Body of pancreas (tissue), 4 donors: ENCODE measurements around the gene RPS25. TPM values are rescaled to one million over a fixed set of nuclear protein-coding genes. Genes with fewer than 3 reads are reported as not detected.
A peak's percentile ranks its signal among the peaks of the same experiment; 100 is the strongest.

Experiments
- ATAC-seq: fragments of 150-250 bp; one replicate; pipeline ENCODE4 v1.9.1; 2016
- DNase-seq, 4 donors: peaks; one replicate each; pipeline ENCODE4 v3.0.0-alpha.2; 2019
- H3K27ac ChIP-seq, 4 donors: fragments of 200-600 bp; sonication (generic); 1 replicate in 3 of 4; 2 replicates in 1 of 4; pipeline versions ENCODE4 v1.5.1 to v1.6.1; 2016 to 2019; ENCODE audit warnings: mild to moderate bottlenecking in 1 of 4, mixed read lengths in 1 of 4, moderate library complexity in 1 of 4
- H3K27me3 ChIP-seq, 2 donors: fragments of 200-600 bp; sonication (generic); one replicate each; pipeline ENCODE4 v1.6.0; 2016; ENCODE audit warnings: mild to moderate bottlenecking in 1 of 2
- H3K36me3 ChIP-seq, 2 donors: fragments of 200-600 bp; sonication (generic); replicated peaks in 1 of 2; 2 replicates each; pipeline ENCODE4 v1.5.1; 2016; ENCODE audit warnings: low read depth in 2 of 2; ENCODE audit not compliant: insufficient read depth in 1 of 2
- H3K4me1 ChIP-seq: fragments of 200-600 bp; sonication (generic); one replicate; pipeline ENCODE4 v1.6.0; 2016
- H3K4me3 ChIP-seq, 2 donors: fragments of 200-600 bp; sonication (generic); 1 replicate in 1 of 2; 2 replicates in 1 of 2; pipeline ENCODE4 v1.5.1; 2016 to 2019
- H3K9me3 ChIP-seq, 3 donors: fragments of 200-600 bp; sonication (generic); 1 replicate in 2 of 3; 2 replicates in 1 of 3; pipeline ENCODE4 v1.5.1; 2016
- POLR2A ChIP-seq, 3 donors: fragments of 450-650 bp; IDR thresholded peaks; one replicate each; pipeline ENCODE4 v1.6.1; 2016; ENCODE audit warnings: antibody characterized with exemption in 3 of 3, mild to moderate bottlenecking in 2 of 3
- WGBS, 2 donors: methylation state at CpG; one replicate each; pipeline ENCODE4 v1.1.5; 2017; 5-methylcytosine and 5-hydroxymethylcytosine counted together
- intact Hi-C: fragments of 100-400 bp; cut with DNase I; formaldehyde crosslinking; loops from one replicate; pipeline ENCODE4 v1.15.1; 2023
- total RNA-seq, 2 donors: library from RNA; depleted of rRNA; stranded (reverse); fragments of >200 nt; gene quantifications; one replicate each; pipeline ENCODE4 v1.1.0, GENCODE V29; 2016
- TF ChIP-seq, protein P1 (sequence below), 7 experiments: fragments of 450-650 bp in 4 of 7; fragments of 200-600 bp in 3 of 7; sonication (generic) in 3 of 7; IDR thresholded peaks; one replicate each; pipeline ENCODE4 v1.5.1; 2016 to 2019; ENCODE audit warnings: antibody characterized with exemption in 7 of 7

RPS25 gene
- total RNA-seq, 2 donors from 2014 or later: 824 to 1,261 TPM

GRCh38 chr11:119049081-119049480 is 30.9 kb upstream of the RPS25 start:
- ATAC-seq (no peak), DNase-seq (no peak)
- TF ChIP-seq, protein P1, sequence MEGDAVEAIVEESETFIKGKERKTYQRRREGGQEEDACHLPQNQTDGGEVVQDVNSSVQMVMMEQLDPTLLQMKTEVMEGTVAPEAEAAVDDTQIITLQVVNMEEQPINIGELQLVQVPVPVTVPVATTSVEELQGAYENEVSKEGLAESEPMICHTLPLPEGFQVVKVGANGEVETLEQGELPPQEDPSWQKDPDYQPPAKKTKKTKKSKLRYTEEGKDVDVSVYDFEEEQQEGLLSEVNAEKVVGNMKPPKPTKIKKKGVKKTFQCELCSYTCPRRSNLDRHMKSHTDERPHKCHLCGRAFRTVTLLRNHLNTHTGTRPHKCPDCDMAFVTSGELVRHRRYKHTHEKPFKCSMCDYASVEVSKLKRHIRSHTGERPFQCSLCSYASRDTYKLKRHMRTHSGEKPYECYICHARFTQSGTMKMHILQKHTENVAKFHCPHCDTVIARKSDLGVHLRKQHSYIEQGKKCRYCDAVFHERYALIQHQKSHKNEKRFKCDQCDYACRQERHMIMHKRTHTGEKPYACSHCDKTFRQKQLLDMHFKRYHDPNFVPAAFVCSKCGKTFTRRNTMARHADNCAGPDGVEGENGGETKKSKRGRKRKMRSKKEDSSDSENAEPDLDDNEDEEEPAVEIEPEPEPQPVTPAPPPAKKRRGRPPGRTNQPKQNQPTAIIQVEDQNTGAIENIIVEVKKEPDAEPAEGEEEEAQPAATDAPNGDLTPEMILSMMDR (IDR thresholded peaks at IDR 0.05): no peak
- TF ChIP-seq POLR2A (IDR thresholded peaks at IDR 0.05): no peak
- Histone ChIP-seq H3K36me3 (peaks cover 15 to 69% of the 10 kb centered on the region in 2 donors), H3K4me3 (no peak overlapping the region), H3K27me3 (no peaks in the 10 kb centered on the region), H3K27ac (no peak overlapping the region), H3K4me1 (peaks cover 3% of the 10 kb centered on the region), H3K9me3 (no peaks in the 10 kb centered on the region)
- 75 to 87% methylated on average over 7 of the region's 7 CpGs for WGBS, 2 donors
- intact Hi-C loops: no loop called here

DNA sequence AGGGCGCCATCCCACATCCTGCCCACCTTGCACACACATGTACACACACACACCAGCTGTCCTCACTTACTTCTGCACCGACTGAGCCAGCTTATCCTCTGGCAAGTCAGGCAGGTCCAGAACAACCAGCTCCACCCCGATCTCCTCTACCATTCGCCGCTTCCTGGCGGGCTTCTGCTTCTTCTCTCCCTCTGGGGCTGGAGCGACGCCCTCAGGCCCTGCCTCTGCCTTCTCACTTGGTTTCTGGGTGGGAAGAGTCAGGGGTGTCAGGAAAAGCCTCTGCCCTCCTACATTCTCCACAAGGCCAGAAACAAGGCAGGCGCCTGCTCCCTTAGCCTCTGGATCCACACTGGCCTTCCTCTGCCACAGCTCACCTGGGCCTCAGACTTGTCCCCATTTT is 30.5 kb upstream of the RPS25 start:
- no peak for DNase-seq
- Histone ChIP-seq H3K4me3 (no peak overlapping the region), H3K36me3 (peaks cover 15 to 65% of the 10 kb centered on the region in 2 donors), H3K27me3 (no peaks in the 10 kb centered on the region), H3K4me1 (no peaks in the 10 kb centered on the region), H3K27ac (no peak overlapping the region), H3K9me3 (no peaks in the 10 kb centered on the region)
- ATAC-seq: no peak
- intact Hi-C loops: no loop called here
- TF ChIP-seq POLR2A (IDR thresholded peaks at IDR 0.05): no peak
- TF ChIP-seq, protein P1 (IDR thresholded peaks at IDR 0.05): no peak
- 83 to 91% methylated on average over 9 of the region's 9 CpGs for WGBS, 2 donors

DNA sequence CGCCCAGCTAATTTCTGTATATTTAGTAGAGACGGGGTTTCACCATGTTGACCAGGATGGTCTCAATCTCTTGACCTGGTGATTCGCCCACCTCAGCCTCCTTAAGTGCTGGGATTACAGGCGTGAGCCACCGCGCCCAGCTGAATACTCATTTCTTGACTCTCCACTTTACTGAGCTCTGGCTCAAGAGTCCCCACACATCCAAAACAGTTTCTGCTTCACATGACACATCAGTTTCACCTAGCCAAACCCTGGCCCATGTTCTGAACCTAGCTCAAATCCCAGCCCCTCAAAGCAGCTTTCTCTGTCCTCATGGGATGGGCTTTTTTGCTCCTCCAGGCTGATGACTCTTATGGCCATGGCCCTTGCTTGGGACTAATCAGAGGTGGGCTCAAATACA is 29.1 kb upstream of the RPS25 start:
- peaks cover 8 to 56% of the 10 kb centered on the region in 2 donors for H3K36me3 ChIP-seq
- no peak overlapping the region for H3K27ac ChIP-seq
- ATAC-seq (no peak), DNase-seq (no peak)
- H3K27me3 ChIP-seq: no peaks in the 10 kb centered on the region
- 95 to 100% methylated on average over 6 of the region's 6 CpGs for WGBS, 2 donors
- TF ChIP-seq, protein P1 (IDR thresholded peaks at IDR 0.05): no peak
- no peak for TF ChIP-seq POLR2A (IDR thresholded peaks at IDR 0.05)
- no peaks in the 10 kb centered on the region for H3K4me1 ChIP-seq
- H3K9me3 ChIP-seq: no peaks in the 10 kb centered on the region
- H3K4me3 ChIP-seq: no peak overlapping the region
- intact Hi-C loops: no loop called here

GRCh38 chr11:119046489-119046888 is 28.3 kb upstream of the RPS25 start:
- H3K4me1 ChIP-seq: no peaks in the 10 kb centered on the region
- TF ChIP-seq, protein P1 (IDR thresholded peaks at IDR 0.05): no peak
- no peak for TF ChIP-seq POLR2A (IDR thresholded peaks at IDR 0.05)
- no peak overlapping the region for H3K4me3 ChIP-seq
- DNase-seq: no peak
- H3K27me3 ChIP-seq: no peaks in the 10 kb centered on the region
- 97% methylated on average over 6 of the region's 6 CpGs; no CpG with 5 or more reads in 1 of the 2 donors for WGBS, 2 donors
- intact Hi-C loops: no loop called here
- H3K9me3 ChIP-seq: no peaks in the 10 kb centered on the region
- ATAC-seq: no peak
- no peak overlapping the region for H3K27ac ChIP-seq
- peaks cover 8 to 49% of the 10 kb centered on the region in 2 donors for H3K36me3 ChIP-seq

GRCh38 chr11:119044708-119045107 is 26.6 kb upstream of the RPS25 start:
- Histone ChIP-seq H3K27me3 (no peaks in the 10 kb centered on the region), H3K4me3 (no peak overlapping the region), H3K36me3 (peaks cover 8 to 38% of the 10 kb centered on the region in 2 donors), H3K4me1 (no peaks in the 10 kb centered on the region), H3K27ac (no peak overlapping the region), H3K9me3 (no peaks in the 10 kb centered on the region)
- no peak for DNase-seq
- intact Hi-C loops: no loop called here
- no peak for ATAC-seq
- no peak for TF ChIP-seq POLR2A (IDR thresholded peaks at IDR 0.05)
- TF ChIP-seq, protein P1 (IDR thresholded peaks at IDR 0.05): peak in 1 of 7 experiments; percentile 6
- 81 to 92% methylated on average over 3 to 6 of the region's 6 CpGs for WGBS, 2 donors
